ENCODE measurements around the gene PARVA. TPM values are rescaled to one million over a fixed set of nuclear protein-coding genes. Genes with fewer than 3 reads are reported as not detected.
A peak's percentile ranks its signal among the peaks of the same experiment; 100 is the strongest.

PARVA gene
- total RNA-seq, 1 donor from 2014 or later: 75.4 TPM

DNA sequence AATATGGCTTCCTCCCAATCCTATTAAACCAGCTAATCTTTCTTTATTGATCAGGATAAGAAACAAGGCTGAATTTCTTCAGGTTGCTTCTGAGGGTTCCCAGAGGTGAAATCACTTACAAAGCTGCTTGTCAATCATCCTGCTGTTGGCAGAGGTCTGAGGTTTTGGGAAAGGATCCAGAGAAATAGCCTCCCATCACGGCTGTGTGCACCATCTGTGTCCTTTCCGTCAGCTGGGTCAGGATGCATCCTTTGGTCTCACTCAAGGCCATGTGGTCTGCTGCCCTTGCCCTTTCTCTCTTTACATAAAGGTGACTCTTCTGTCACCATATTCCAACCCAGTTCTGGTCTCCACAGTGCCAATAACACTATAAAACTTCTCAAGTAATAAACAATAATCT, 183.5 kb downstream of the PARVA start:
- intact Hi-C loops (cut with micrococcal nuclease): no loop called here
- H3K36me3 ChIP-seq: no peaks in the 10 kb centered on the region
- peaks cover 21% of the 10 kb centered on the region for H3K4me1 ChIP-seq
- H3K9me3 ChIP-seq (replicated peaks): no peaks in the 10 kb centered on the region
- peak overlapping the region; percentile 56 for H3K27ac ChIP-seq (replicated peaks)
- H3K27me3 ChIP-seq (ENCODE audit: low read depth): no peaks in the 10 kb centered on the region
- no peak overlapping the region for H3K4me3 ChIP-seq
- DNase-seq: no peak
- TF ChIP-seq, protein P1, sequence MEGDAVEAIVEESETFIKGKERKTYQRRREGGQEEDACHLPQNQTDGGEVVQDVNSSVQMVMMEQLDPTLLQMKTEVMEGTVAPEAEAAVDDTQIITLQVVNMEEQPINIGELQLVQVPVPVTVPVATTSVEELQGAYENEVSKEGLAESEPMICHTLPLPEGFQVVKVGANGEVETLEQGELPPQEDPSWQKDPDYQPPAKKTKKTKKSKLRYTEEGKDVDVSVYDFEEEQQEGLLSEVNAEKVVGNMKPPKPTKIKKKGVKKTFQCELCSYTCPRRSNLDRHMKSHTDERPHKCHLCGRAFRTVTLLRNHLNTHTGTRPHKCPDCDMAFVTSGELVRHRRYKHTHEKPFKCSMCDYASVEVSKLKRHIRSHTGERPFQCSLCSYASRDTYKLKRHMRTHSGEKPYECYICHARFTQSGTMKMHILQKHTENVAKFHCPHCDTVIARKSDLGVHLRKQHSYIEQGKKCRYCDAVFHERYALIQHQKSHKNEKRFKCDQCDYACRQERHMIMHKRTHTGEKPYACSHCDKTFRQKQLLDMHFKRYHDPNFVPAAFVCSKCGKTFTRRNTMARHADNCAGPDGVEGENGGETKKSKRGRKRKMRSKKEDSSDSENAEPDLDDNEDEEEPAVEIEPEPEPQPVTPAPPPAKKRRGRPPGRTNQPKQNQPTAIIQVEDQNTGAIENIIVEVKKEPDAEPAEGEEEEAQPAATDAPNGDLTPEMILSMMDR (IDR thresholded peaks at IDR 0.05; ENCODE audit: borderline replicate concordance): no peak

DNA sequence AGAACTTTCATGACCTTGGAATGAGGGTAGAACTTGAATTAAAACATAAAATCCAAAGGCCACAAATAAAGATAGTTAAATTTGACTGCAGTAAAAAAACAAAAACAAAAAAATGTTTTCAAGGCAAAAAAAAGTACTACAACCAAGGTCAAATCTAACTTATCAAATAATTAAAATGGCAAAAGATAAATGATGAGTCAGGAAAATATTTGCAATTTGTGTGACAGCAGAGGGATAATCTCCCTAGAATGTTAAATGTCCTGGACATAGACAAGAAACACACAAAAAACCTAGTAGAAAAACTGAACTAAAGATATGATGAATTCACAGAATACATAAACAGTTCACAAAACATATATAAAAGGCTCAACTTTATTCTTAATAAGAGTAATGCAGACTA, 186.6 kb downstream of the PARVA start:
- H3K9me3 ChIP-seq (replicated peaks): peaks cover 9% of the 10 kb centered on the region
- no peaks in the 10 kb centered on the region for H3K36me3 ChIP-seq
- DNase-seq: no peak
- H3K27me3 ChIP-seq (ENCODE audit: low read depth): no peaks in the 10 kb centered on the region
- intact Hi-C loops (cut with micrococcal nuclease): no loop called here
- no peaks in the 10 kb centered on the region for H3K4me1 ChIP-seq
- TF ChIP-seq, protein P1 (IDR thresholded peaks at IDR 0.05; ENCODE audit: borderline replicate concordance): no peak
- H3K4me3 ChIP-seq: no peak overlapping the region
- no peak overlapping the region for H3K27ac ChIP-seq (replicated peaks)

DNA sequence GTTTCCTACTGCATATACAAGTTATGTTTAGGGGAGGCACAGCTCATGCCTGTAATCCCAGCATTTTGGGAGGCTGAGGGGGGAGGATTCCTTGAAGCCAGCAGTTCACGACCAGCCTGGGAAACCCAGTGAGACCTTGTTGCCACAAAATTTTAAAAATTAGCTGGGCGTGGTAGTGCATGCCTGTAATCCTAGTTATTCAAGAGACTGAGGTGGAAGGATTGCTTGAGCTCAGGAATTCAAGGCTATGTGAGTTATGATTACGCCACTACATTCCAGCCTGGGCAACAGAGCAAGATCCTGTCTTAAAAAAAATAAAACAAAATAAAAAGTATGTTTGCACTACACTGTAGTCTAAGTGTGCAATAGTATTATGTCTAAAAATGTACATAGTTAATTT, 188.0 kb downstream of the PARVA start:
- H3K4me3 ChIP-seq: no peak overlapping the region
- H3K27me3 ChIP-seq (ENCODE audit: low read depth): no peaks in the 10 kb centered on the region
- H3K36me3 ChIP-seq: no peaks in the 10 kb centered on the region
- DNase-seq: no peak
- H3K27ac ChIP-seq (replicated peaks): no peak overlapping the region
- H3K4me1 ChIP-seq: no peaks in the 10 kb centered on the region
- intact Hi-C loops (cut with micrococcal nuclease): no loop called here
- TF ChIP-seq, protein P1 (IDR thresholded peaks at IDR 0.05; ENCODE audit: borderline replicate concordance): no peak
- peaks cover 9% of the 10 kb centered on the region for H3K9me3 ChIP-seq (replicated peaks)

DNA sequence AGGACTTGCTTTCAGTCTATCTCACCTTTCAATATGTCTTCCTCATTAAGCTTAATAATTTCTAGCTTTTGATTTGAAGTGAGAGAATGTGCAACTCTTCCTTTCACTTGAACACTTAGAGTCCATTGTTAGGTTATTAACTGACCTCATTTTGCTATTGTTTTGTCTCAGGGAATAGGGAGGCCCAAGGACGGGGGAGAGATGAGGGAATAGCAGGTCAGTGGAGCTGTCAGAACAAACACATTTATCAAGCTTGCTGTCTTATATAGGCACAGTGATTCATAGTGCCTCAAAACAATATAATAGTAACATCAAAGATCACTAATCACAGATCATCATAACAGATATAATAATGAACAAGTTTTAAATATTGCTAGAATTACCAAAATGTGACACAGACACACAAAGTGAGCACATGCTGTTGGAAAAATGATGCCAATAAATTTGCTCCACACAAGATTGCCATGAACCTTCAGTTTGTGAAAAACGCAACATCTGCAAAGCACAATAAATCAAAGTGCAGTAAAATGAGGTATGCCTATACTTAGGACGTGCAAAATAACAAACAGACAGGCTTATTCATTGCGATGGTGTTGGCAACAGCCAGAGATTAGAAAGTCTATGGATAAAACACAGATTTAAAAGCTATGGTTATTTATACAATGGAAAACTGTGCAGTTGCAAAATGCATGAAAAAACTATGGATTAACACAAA, 190.5 kb downstream of the PARVA start:
- no peak overlapping the region for H3K4me3 ChIP-seq
- intact Hi-C loops (cut with micrococcal nuclease): no loop called here
- no peaks in the 10 kb centered on the region for H3K27me3 ChIP-seq (ENCODE audit: low read depth)
- DNase-seq: no peak
- no peak overlapping the region for H3K27ac ChIP-seq (replicated peaks)
- TF ChIP-seq, protein P1 (IDR thresholded peaks at IDR 0.05; ENCODE audit: borderline replicate concordance): no peak
- H3K9me3 ChIP-seq (replicated peaks): peaks cover 9% of the 10 kb centered on the region
- no peaks in the 10 kb centered on the region for H3K36me3 ChIP-seq
- H3K4me1 ChIP-seq: no peaks in the 10 kb centered on the region

DNA sequence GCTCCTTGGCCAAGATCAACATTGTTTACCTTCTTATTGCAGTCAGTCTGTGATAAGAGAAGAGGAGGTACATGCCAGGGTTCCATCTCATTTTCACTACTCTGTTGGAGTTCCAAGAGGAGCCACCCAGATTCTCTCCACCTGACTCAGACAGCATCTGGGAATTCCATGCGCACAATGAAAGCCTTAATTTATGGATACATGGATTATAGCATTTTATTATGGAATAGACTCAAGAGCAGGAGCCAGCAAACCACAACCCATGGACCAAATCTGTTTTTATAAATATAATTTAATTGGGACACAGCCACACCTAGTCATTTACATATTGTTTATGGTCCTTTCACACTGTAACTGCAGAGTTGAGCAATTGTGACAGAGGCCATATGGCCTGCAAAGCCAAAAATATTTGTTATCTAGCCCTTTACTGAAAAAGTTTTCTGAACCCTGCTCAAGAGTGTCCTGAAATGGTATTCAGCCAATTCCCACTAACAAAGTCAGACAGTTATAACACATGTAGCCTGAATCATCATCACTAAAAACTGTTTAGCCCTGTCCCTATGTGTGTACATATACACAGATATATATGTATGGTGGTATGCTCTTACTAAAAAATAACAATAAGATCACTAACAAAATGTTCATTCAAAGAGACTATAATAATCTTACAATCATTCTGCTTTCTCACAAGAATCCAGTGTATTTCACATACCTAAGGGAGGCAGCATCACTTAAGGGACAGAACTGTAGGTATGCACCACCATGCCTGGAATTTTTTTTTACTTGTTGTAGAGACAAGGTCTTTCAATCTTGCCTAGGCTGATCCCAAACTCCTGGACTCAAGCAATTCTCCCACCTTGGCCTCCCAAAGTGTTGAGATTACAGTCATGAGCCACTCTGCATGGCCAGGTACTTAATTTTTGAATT, 192.4 kb downstream of the PARVA start:
- no peaks in the 10 kb centered on the region for H3K4me1 ChIP-seq
- intact Hi-C loops (cut with micrococcal nuclease): no loop called here
- no peak for DNase-seq
- peaks cover 9% of the 10 kb centered on the region for H3K9me3 ChIP-seq (replicated peaks)
- H3K36me3 ChIP-seq: no peaks in the 10 kb centered on the region
- H3K4me3 ChIP-seq: no peak overlapping the region
- TF ChIP-seq, protein P1 (IDR thresholded peaks at IDR 0.05; ENCODE audit: borderline replicate concordance): no peak
- H3K27me3 ChIP-seq (ENCODE audit: low read depth): no peaks in the 10 kb centered on the region
- no peak overlapping the region for H3K27ac ChIP-seq (replicated peaks)
